Left ventricle myocardium superior (tissue), 1 donor: Measurements from ENCODE around the gene SPRY2. TPM values are rescaled to one million over a fixed set of nuclear protein-coding genes. Genes with fewer than 3 reads are reported as not detected.

Experiments
- ATAC-seq: fragments of 200-7000 bp; cut with Tn5 transposase; one replicate; pipeline ENCODE4 v1.9.1; 2020; ENCODE audit warnings: mild to moderate bottlenecking, moderate library complexity
- DNase-seq: peaks from one replicate; pipeline ENCODE4 v3.0.0-alpha.2; 2020
- intact Hi-C: fragments of 100-400 bp; cut with micrococcal nuclease; formaldehyde crosslinking; loops from one replicate; pipeline ENCODE4 v1.11.0; 2022
- long read RNA-seq: library from polyadenylated mRNA; unstranded; transcript quantifications from one replicate; pipeline ENCODE4 v2.0.0, GENCODE V29; 2021
- total RNA-seq: library from RNA; stranded (reverse); fragmentation: NEBNext Ultra II Directional; extraction: Animal tissue kit (Norgen Biotek cat#: 25700); gene quantifications from one replicate; pipeline ENCODE4 v1.2.1, GENCODE V29; 2021
- donor health status: DM: no; HTN: yes; CAD: no; lungs with severe emphysema.

Gene SPRY2
- total RNA-seq: 37.6 TPM
- long read RNA-seq, transcript SPRY2-202 (2 exons, 2,111 nt): major isoform, 53 of 68 reads
- long read RNA-seq, partial matches to known transcripts: 0 of 68 reads
- long read RNA-seq, other reads (novel, unspliced or antisense): 11 of 68 reads

GRCh38 chr13:80341101-80341755 is at the start of gene SPRY2:
Gene SPRY2, minus strand, starts transcription at chr13:80341126. Its CDS starts 3,421 bp downstream, at chr13:80337705.
- DNase-seq: peak; percentile 96
- intact Hi-C loops: no loop called here
- peak; percentile 80 for ATAC-seq

GRCh38 chr13:80390338-80390737 is 49.4 kb upstream of the SPRY2 start:
- ATAC-seq: no peak
- no peak for DNase-seq
- intact Hi-C loops: no loop called here

- intact Hi-C loops: no loop called here
- DNase-seq: no peak
These were observed 48.4 kb upstream of the SPRY2 start for GRCh38 chr13:80389073-80390038.

GRCh38 chr13:80388506-80388905 is 47.6 kb upstream of the SPRY2 start:
- intact Hi-C loops: no loop called here
- DNase-seq (no peak), ATAC-seq (no peak)

More at GRCh38 chr13:80389073-80390038, 48.4 kb upstream of the SPRY2 start:
- peak; percentile 74 for ATAC-seq

GRCh38 chr13:80386592-80386991 is 45.7 kb upstream of the SPRY2 start:
- ATAC-seq (no peak), DNase-seq (no peak)
- intact Hi-C loops: no loop called here

GRCh38 chr13:80386002-80386401 is 45.1 kb upstream of the SPRY2 start:
- intact Hi-C loops: no loop called here
- ATAC-seq (no peak), DNase-seq (no peak)

- ATAC-seq: no peak
- intact Hi-C loops: no loop called here
- DNase-seq: no peak
These were observed 41.6 kb upstream of the SPRY2 start for GRCh38 chr13:80382576-80382975.

- ATAC-seq (no peak), DNase-seq (no peak)
- intact Hi-C loops: loop anchor here (10.0 kb wide), 1 partner anchor 96 kb away; no protein-coding TSS in a partner anchor
These were observed 38.3 kb upstream of the SPRY2 start for GRCh38 chr13:80379245-80379644.

- ATAC-seq (no peak), DNase-seq (no peak)
- intact Hi-C loops: loop anchor here (10.0 kb wide), 1 partner anchor 98 kb away; no protein-coding TSS in a partner anchor
These were observed 35.6 kb upstream of the SPRY2 start for GRCh38 chr13:80376554-80376953.

- intact Hi-C loops: loop anchor here (10.0 kb wide), 1 partner anchor 100 kb away; no protein-coding TSS in a partner anchor
- ATAC-seq: peak; percentile 25
- DNase-seq: no peak
These were observed 34.0 kb upstream of the SPRY2 start for GRCh38 chr13:80374901-80375300.

- ATAC-seq (peak; percentile 99), DNase-seq (peak; percentile 86)
- intact Hi-C loops: loop anchor here (10.0 kb wide), 1 partner anchor 100 kb away; no protein-coding TSS in a partner anchor
These were observed 33.5 kb upstream of the SPRY2 start for GRCh38 chr13:80374444-80374843.

GRCh38 chr13:80371840-80372509 is 31.0 kb upstream of the SPRY2 start:
- ATAC-seq (no peak), DNase-seq (no peak)
- intact Hi-C loops: loop anchor here (10.0 kb wide), 1 partner anchor 103 kb away; no protein-coding TSS in a partner anchor

- intact Hi-C loops: loop anchor here (10.0 kb wide), 1 partner anchor 593 kb away; no protein-coding TSS in a partner anchor
- ATAC-seq (no peak), DNase-seq (no peak)
These were observed 26.5 kb upstream of the SPRY2 start for GRCh38 chr13:80367473-80367872.

- ATAC-seq: no peak
- intact Hi-C loops: loop anchor here (10.0 kb wide), 1 partner anchor 589 kb away; no protein-coding TSS in a partner anchor
- no peak for DNase-seq
These were observed 23.1 kb upstream of the SPRY2 start for GRCh38 chr13:80363890-80364503.

GRCh38 chr13:80362481-80362880 is 21.6 kb upstream of the SPRY2 start:
- intact Hi-C loops: loop anchor here (10.0 kb wide), 1 partner anchor 588 kb away; no protein-coding TSS in a partner anchor
- ATAC-seq: no peak

GRCh38 chr13:80361883-80362327 is 21.0 kb upstream of the SPRY2 start:
- intact Hi-C loops: loop anchor here (10.0 kb wide), 1 partner anchor 587 kb away; no protein-coding TSS in a partner anchor
- DNase-seq (no peak), ATAC-seq (peak; percentile 56)

More at GRCh38 chr13:80362481-80362880, 21.6 kb upstream of the SPRY2 start:
- DNase-seq: no peak

- ATAC-seq (no peak), DNase-seq (no peak)
- intact Hi-C loops: loop anchor here (10.0 kb wide), 1 partner anchor 586 kb away; no protein-coding TSS in a partner anchor
These were observed 20.4 kb upstream of the SPRY2 start for GRCh38 chr13:80361298-80361697.

GRCh38 chr13:80360453-80360800 is 19.5 kb upstream of the SPRY2 start:
- intact Hi-C loops: loop anchor here (10.0 kb wide), 1 partner anchor 586 kb away; no protein-coding TSS in a partner anchor
- no peak for DNase-seq
- ATAC-seq: peak; percentile 32
